ENCODE results near the gene SPRED2.
A peak's percentile ranks its signal among the peaks of the same experiment; 100 is the strongest.

Gene SPRED2

DNA sequence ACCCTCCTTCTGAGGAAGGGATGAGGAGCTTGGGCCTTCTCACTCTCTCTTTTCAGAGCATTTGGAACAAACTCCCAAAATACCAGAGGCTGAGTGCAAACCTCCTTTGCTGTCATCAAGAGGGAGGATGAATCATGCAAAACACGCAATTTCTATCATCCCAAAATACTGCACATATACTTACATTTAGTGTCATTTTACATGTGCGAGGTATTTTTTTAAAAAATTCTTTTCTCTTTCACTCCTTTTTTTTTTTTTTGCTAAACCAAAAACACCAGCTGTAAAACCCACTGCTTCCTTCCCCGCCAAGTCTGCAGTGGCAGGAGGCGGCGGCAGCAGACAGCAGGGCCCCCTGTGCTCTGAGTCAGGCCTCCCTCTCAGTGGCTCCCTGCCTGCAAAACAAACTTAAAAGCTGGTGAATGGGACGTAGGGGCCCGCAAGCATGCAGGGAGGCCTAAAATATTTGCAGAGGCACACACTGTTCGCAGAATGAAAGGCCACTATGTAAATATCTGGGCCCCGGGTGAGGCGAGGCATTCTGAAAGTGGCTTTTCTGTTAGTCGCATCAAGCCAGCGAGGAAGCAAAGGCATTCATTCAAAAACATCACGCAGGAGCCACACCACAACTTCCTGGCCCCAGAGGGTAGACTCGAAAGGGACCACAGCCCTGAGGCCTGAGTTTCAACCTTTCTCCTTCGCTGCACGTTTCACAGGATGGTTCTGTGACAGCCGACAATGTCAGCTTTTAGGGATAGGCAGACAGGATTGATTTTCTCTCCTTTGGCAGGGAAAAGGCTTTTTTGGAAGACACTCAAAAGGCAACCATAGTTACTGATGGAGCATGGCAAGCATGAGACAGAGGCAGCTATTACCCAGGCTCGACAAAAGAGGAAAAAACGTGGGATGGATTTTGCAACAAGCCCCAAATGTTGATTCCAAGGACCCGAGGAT lies 131.4 kb downstream of the SPRED2 start:
- DNase-seq = peak; percentile 65

GRCh38 chr2:65300134-65300760 lies 132.2 kb downstream of the SPRED2 start:
- DNase-seq = no peak

- no peak for DNase-seq
Measured at GRCh38 chr2:65299246-65299645, 133.2 kb downstream of the SPRED2 start.

GRCh38 chr2:65298089-65298488 lies 134.3 kb downstream of the SPRED2 start:
- DNase-seq = no peak

- no peak for DNase-seq
Measured at GRCh38 chr2:65297544-65297943, 134.9 kb downstream of the SPRED2 start.

DNA sequence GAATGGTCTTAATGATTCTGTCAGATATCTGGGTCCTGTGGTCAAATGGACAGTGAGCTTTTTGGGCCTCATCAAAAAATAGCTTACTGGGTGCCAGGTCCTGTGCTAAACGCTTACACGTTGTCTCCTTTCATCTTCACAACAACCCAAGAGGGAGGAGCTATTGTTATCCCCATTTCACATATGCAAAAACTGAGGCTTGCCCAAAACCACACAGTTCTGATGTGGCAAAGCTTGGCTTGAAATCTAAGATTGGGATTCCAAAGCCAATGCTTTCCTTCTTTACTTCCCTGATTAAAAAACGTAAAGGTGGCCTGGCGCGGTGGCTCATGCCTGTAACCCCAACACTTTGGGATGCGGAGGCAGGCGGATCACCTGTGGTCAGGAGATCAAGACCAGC lies 135.4 kb downstream of the SPRED2 start:
- DNase-seq = no peak

DNA sequence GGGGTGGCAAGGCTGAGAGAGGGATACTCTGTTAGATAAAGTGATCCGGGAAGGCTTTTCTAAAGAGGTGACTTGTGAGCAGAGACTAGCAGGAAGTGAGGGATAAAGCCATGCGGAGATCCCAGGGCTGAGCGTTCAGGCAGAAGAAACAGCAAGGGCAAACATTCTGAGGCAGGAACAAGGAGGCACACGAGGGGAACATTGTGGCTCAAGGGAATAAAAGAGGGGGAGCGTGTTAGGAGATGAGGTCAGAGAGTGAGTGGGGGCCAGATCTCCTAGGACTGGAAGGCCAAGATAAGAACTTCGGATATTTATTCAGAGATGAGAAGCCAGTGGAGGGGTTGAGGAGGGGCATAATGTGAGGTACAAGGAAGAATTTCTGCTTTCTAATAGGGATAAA lies 137.7 kb downstream of the SPRED2 start:
- DNase-seq = no peak

DNA sequence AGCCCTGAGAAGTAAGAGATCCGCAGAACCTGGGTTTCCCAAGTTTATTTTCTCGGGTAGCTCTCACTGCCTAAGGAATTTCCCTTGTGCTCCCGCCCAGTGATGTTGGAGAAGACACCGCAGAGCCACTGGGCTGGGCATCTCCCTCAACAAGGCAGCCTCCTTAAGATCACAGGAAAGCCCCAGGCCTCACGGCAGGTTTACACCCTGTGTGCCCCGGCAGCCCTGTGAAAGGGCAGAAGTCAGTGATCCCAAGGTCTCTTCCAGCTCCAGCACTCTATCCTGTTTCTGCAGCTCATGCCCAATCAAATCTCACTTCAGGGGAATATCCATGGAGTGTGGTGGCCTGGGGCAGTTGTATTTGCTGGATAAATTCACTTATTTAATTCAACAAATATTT lies 138.3 kb downstream of the SPRED2 start:
- DNase-seq = no peak

DNA sequence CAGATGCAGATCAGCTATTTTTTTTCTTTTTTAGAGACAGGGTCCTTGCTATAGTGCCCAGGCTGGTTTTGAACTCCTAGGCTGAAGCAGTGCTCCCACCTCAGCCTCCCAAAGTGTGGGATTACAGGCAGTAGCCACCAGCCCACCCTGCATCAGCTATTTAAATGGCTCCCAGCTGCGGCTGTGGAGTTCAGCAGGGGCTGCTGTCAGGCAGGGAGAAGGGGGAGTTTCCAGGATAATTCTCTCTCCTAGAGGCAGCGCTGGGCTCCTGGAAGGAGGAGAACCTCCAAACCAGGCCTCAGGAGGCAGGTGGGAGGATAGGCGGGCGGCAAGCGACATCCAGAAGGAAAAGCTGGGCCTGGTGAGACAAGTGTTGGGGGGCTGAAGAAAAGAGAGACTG lies 139.0 kb downstream of the SPRED2 start:
- no peak for DNase-seq

GRCh38 chr2:65292461-65293011 lies 139.9 kb downstream of the SPRED2 start:
- DNase-seq = no peak

DNA sequence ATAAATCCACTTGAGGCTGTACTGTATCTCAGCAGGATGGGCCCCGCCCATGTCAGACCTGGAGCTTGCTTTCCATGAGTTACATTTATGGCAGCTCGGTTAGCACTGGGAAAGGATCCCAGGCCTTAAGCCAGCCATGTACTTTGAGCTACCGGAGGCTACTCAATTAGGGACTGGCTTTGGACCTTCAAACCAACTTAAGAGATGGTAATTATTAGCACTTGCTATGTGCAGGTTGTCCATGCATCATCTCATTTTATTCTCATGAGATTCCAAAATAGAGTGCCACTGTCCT lies 140.3 kb downstream of the SPRED2 start:
- DNase-seq = no peak

- no peak for DNase-seq
Measured at GRCh38 chr2:65291216-65292105, 140.9 kb downstream of the SPRED2 start.

DNA sequence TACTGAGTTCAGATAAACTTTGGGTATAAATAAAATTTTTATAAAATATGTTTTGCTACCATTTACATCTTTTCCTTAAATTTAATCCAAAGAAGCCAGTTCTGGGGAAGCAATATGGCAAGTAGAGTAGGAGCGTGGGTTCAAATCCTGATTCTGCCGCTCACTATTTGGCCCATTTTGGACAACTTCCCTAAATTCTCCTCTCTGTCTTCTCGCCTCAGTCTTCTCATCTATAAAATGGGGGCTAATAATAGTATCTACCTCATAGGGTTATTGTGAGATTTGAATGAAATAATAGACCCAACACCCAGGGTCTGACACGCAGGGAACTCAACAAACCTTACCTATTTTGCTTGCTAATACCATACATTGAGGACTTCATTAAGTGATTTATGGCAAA lies 145.0 kb downstream of the SPRED2 start:
- no peak for DNase-seq

DNA sequence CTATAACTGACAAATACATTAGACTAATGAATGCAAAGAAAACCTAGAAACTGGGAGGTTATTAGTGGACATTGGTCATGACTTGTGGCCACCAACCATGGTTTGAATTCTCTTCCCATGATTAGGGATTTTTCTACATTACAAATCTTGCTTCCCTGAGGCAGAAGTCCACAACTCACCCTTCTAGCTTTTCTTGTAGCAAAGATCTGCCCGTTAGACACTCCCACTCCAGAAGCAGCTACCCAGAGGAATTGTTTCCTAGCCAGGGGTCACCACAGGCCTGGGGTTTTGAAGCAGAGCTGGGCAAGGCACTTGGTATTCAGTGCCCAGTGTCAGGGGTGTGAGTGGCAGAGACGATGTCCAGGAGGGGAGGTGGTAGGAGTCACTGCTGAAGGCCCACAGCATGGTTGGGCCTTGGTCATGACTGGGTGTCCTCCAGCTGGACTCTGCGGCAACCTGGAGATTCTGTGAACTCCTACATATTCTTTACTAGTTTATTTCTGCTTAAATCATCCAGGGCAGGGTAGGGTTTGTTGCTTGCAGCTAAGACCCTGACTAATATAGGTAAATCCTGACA lies 149.8 kb downstream of the SPRED2 start:
- no peak for DNase-seq

- DNase-seq = no peak
Measured at GRCh38 chr2:65281627-65282351, 150.6 kb downstream of the SPRED2 start.

DNA sequence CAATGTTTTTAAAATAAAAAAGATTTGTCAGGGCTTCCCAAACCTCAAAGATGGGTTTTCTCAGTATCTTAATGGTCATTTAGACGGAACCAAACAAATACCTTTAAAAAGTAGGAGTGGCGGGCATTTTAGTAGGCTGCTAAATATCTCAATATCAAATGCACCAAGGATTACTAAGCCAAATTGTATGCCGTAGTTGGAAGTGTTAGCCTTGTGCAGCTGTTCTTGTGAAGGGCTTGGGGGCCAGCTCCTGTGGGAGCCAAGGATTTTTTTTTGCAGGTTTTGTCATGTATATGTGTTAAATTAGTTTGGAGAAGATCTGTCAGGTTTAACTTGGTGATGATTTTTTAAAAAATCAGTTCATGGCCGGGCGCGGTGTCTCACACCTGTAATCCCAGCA lies 152.6 kb downstream of the SPRED2 start:
- DNase-seq = no peak

- no peak for DNase-seq
Measured at GRCh38 chr2:65278531-65278981, 153.8 kb downstream of the SPRED2 start.

- DNase-seq = no peak
Measured at GRCh38 chr2:65277791-65278483, 154.5 kb downstream of the SPRED2 start.

DNA sequence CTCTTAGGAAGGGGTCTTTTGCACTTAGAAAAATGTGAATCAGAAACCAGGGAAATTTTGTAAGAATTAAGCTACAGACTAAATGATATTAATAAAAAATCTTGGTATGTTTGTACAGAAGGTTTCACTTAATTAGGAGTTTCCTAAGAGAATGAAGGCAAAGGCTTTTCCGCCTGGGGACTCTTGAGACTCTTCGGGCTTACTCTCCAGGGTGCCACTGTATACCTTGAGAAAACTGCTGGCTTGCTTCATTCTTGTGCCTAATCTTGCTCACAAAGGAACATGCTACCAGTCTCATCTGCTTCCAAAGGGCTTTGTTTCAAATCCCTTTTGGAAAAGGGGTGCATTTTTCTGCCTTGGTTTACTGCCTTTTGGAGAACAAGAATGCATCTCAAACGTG lies 155.3 kb downstream of the SPRED2 start:
- no peak for DNase-seq

DNA sequence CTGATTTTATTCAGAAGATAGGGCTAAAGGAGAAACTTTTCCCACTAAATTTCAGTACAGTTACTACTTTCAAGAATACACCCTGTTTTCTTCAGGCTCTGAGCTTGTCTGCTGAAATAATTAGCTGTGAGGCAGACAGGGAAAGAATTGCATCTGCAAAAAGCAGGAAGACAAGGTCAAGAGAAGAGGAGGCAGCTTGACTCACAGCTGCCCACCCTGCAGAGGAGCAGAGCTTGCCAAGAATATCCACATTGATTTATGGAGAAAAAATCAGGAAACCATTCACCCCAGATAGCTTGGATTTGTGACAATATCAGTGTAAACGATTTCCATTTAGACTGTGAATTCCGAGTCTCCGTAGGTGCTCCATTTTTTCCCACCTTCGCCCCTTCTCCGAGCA lies 155.8 kb downstream of the SPRED2 start:
- no peak for DNase-seq

GRCh38 chr2:65275141-65275915 lies 157.1 kb downstream of the SPRED2 start:
- DNase-seq = no peak
